Vagina (tissue), 2 donors: ENCODE data around the gene ERC2. TPM values are rescaled to one million over a fixed set of nuclear protein-coding genes. Genes with fewer than 3 reads are reported as not detected.

ENCODE experiments used
- DNase-seq, 2 donors: peaks; one replicate each; pipeline ENCODE4 v3.0.0-alpha.2; 2017; ENCODE audit errors: extremely low spot score in 2 of 2
- H3K27ac ChIP-seq: fragments of 200-600 bp; sonication (generic); one replicate; pipeline ENCODE4 v1.5.1; 2019
- H3K27me3 ChIP-seq: fragments of 200-600 bp; sonication (generic); one replicate; pipeline ENCODE4 v1.5.1; 2019
- H3K36me3 ChIP-seq, 2 donors: fragments of 200-600 bp; sonication (generic); one replicate each; pipeline ENCODE4 v1.5.1; 2017 to 2019
- H3K4me1 ChIP-seq: fragments of 200-600 bp; sonication (generic); one replicate; pipeline ENCODE4 v1.5.1; 2019
- H3K4me3 ChIP-seq, 2 donors: fragments of 200-600 bp; sonication (generic); 1 replicate in 1 of 2; 2 replicates in 1 of 2; pipeline ENCODE4 v1.5.1; 2016 to 2019
- H3K9me3 ChIP-seq: fragments of 200-600 bp; sonication (generic); one replicate; pipeline ENCODE4 v1.5.1; 2019
- POLR2A ChIP-seq, 2 donors: fragments of 450-650 bp; IDR thresholded peaks; one replicate each; pipeline ENCODE4 v1.6.1; 2017; ENCODE audit warnings: antibody characterized with exemption in 2 of 2, mild to moderate bottlenecking in 2 of 2, moderate library complexity in 2 of 2
- POLR2AphosphoS5 ChIP-seq, 2 donors: sonication (generic); formaldehyde crosslinking; IDR thresholded peaks; one replicate each; pipeline ENCODE4 v1.9.0; 2017; ENCODE audit warnings: antibody characterized with exemption in 2 of 2, mild to moderate bottlenecking in 2 of 2, low read depth in 1 of 2; ENCODE audit not compliant: insufficient read depth in 1 of 2
- intact Hi-C: fragments of 100-400 bp; cut with DNase I; formaldehyde crosslinking; loops from one replicate; pipeline ENCODE4 v1.15.1; 2023
- total RNA-seq: library from RNA; depleted of rRNA; stranded (reverse); fragments of >200 nt; gene quantifications from one replicate; pipeline ENCODE4 v1.2.3, GENCODE V29; 2016
- TF ChIP-seq, protein P1 (sequence below), 3 experiments: fragments of 450-650 bp in 2 of 3; fragments of 200-600 bp in 1 of 3; sonication (generic) in 1 of 3; IDR thresholded peaks; one replicate each; pipeline ENCODE4 v1.5.1; 2017 to 2019; ENCODE audit warnings: antibody characterized with exemption in 3 of 3, mild to moderate bottlenecking in 2 of 3, moderate library complexity in 2 of 3

The ERC2 gene
- total RNA-seq, 1 donor from 2014 or later, result 1.2 TPM

DNA sequence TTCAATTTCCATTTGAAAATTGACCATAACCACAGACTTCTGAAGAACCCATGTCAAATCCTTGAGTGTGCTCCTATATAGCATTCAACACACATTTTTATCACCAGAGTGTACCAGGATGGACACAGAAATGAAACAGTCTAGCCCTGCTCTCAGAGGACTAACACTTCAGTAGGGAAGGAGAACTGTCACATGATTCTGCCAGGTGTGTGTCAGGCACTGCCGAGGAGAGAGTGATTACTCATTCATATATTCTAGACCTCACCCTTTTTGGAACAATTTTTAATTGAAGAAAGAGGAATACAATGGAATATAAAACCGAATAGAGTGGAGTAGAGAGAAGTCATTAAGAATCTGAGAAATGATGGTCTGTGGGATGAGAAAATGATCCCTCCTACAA lies 125.8 kb downstream of the ERC2 start:
- intact Hi-C loops, result no loop called here
- H3K4me1 ChIP-seq, result no peaks in the 10 kb centered on the region
- H3K4me3 ChIP-seq, result no peak overlapping the region
- H3K27ac ChIP-seq, result no peak overlapping the region
- no peak for DNase-seq
- H3K27me3 ChIP-seq, result no peaks in the 10 kb centered on the region
- no peaks in the 10 kb centered on the region for H3K9me3 ChIP-seq
- TF ChIP-seq, protein P1, sequence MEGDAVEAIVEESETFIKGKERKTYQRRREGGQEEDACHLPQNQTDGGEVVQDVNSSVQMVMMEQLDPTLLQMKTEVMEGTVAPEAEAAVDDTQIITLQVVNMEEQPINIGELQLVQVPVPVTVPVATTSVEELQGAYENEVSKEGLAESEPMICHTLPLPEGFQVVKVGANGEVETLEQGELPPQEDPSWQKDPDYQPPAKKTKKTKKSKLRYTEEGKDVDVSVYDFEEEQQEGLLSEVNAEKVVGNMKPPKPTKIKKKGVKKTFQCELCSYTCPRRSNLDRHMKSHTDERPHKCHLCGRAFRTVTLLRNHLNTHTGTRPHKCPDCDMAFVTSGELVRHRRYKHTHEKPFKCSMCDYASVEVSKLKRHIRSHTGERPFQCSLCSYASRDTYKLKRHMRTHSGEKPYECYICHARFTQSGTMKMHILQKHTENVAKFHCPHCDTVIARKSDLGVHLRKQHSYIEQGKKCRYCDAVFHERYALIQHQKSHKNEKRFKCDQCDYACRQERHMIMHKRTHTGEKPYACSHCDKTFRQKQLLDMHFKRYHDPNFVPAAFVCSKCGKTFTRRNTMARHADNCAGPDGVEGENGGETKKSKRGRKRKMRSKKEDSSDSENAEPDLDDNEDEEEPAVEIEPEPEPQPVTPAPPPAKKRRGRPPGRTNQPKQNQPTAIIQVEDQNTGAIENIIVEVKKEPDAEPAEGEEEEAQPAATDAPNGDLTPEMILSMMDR (IDR thresholded peaks at IDR 0.05), result no peak
- no peak for TF ChIP-seq POLR2A (IDR thresholded peaks at IDR 0.05)
- no peak for TF ChIP-seq POLR2AphosphoS5 (IDR thresholded peaks at IDR 0.05; ENCODE audit: insufficient read depth in 1 of 2, low read depth in 1 of 2)
- H3K36me3 ChIP-seq, result no peaks in the 10 kb centered on the region

DNA sequence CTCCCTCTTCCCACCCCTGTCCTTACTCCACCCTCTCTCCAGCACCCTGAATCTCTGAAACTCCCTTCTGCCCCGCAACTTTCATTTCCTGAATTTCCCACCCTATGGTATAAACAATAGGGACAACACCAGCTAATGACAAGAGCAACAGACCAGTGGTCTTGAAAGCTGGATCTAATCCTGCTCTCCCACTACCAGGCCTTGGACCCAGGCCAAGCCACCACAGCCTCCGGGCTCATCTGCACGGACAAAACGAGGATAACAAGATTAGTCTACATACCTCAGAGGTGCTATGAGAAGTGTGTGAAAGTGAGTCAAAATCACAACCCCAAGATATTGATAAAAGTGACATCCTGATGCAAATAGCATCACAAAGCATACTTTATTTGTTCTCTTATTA lies 128.6 kb downstream of the ERC2 start:
- no peaks in the 10 kb centered on the region for H3K36me3 ChIP-seq
- H3K4me3 ChIP-seq, result no peak overlapping the region
- H3K9me3 ChIP-seq, result no peaks in the 10 kb centered on the region
- no peak for DNase-seq
- TF ChIP-seq, protein P1 (IDR thresholded peaks at IDR 0.05), result no peak
- TF ChIP-seq POLR2AphosphoS5 (IDR thresholded peaks at IDR 0.05; ENCODE audit: insufficient read depth in 1 of 2, low read depth in 1 of 2), result no peak
- no peak for TF ChIP-seq POLR2A (IDR thresholded peaks at IDR 0.05)
- no peaks in the 10 kb centered on the region for H3K27me3 ChIP-seq
- intact Hi-C loops, result no loop called here
- no peak overlapping the region for H3K27ac ChIP-seq
- no peaks in the 10 kb centered on the region for H3K4me1 ChIP-seq

DNA sequence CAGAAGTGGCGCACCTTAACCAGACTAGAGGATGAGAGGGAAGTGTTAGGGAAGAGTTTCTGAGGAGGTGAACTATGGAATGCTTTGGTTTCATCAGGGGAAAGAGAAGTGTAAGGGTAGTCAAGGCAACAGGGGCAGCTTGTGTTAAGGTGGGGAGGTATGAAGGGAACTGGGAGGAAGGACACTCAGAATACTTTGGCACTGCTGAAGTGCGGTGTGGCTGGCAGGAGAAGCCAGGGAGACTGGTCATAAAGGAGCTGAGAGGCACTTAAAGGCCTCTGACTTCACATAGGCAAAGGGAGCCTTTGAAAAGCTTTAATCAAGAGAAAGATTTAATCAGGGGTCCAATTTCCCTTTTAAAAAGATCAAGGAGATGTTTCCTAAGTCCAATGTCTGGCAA lies 129.0 kb downstream of the ERC2 start:
- intact Hi-C loops, result no loop called here
- H3K9me3 ChIP-seq, result no peaks in the 10 kb centered on the region
- H3K27ac ChIP-seq, result no peak overlapping the region
- H3K36me3 ChIP-seq, result no peaks in the 10 kb centered on the region
- no peak for TF ChIP-seq POLR2AphosphoS5 (IDR thresholded peaks at IDR 0.05; ENCODE audit: insufficient read depth in 1 of 2, low read depth in 1 of 2)
- TF ChIP-seq, protein P1 (IDR thresholded peaks at IDR 0.05), result no peak
- TF ChIP-seq POLR2A (IDR thresholded peaks at IDR 0.05), result no peak
- DNase-seq, result no peak
- no peaks in the 10 kb centered on the region for H3K4me1 ChIP-seq
- H3K4me3 ChIP-seq, result no peak overlapping the region
- no peaks in the 10 kb centered on the region for H3K27me3 ChIP-seq

DNA sequence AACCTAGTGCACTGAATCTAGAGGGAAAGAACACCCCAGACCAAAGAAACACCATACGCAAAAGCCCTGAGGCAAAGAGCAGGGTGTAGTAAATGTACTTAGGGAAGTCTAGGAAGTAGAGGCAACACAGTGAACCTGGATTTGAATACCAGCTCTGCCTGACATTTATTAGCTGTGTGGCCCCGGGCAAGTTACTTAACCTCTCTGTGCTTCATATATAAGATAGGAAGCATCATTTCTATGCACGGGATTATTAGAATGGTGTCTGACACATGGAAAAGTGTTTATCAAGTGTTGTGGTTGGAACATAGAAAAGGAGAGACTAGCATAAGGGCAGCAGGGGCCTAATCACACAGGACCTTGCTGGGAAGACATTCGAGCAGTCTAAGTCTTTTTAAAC lies 132.2 kb downstream of the ERC2 start:
- Histone ChIP-seq H3K9me3 (no peaks in the 10 kb centered on the region), H3K36me3 (no peaks in the 10 kb centered on the region), H3K27me3 (no peaks in the 10 kb centered on the region), H3K4me1 (no peaks in the 10 kb centered on the region), H3K4me3 (no peak overlapping the region), H3K27ac (no peak overlapping the region)
- DNase-seq, result no peak
- intact Hi-C loops, result no loop called here
- no peak for TF ChIP-seq POLR2AphosphoS5 (IDR thresholded peaks at IDR 0.05; ENCODE audit: insufficient read depth in 1 of 2, low read depth in 1 of 2)
- no peak for TF ChIP-seq POLR2A (IDR thresholded peaks at IDR 0.05)
- TF ChIP-seq, protein P1 (IDR thresholded peaks at IDR 0.05), result no peak

DNA sequence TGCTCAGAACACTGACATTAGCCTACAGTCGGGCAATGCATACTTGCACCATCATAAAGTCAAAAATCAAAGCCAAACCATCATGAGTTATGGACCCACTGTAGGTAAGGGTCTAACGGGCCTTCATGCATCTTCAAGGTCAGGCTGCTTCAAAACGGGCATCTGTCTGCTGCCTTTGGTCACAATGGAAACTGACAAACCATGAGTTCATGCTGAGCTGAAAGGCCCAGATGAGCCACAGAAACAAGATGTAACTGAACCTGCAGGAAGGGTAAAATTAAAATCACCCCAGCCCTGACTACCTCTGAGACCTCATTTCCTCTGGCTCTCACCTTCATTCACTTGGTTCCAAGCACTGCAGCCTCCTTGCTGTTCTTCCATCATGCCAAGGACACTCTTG lies 143.8 kb downstream of the ERC2 start:
- intact Hi-C loops, result no loop called here
- Histone ChIP-seq H3K27ac (no peak overlapping the region), H3K9me3 (no peaks in the 10 kb centered on the region)

More for the DNA sequence above, 143.8 kb downstream of the ERC2 start:
- Histone ChIP-seq H3K36me3 (no peaks in the 10 kb centered on the region), H3K4me1 (no peaks in the 10 kb centered on the region), H3K27me3 (no peaks in the 10 kb centered on the region), H3K4me3 (no peak overlapping the region)
- no peak for DNase-seq
- TF ChIP-seq, protein P1 (IDR thresholded peaks at IDR 0.05), result no peak
- no peak for TF ChIP-seq POLR2A (IDR thresholded peaks at IDR 0.05)
- TF ChIP-seq POLR2AphosphoS5 (IDR thresholded peaks at IDR 0.05; ENCODE audit: insufficient read depth in 1 of 2, low read depth in 1 of 2), result no peak
